ENCODE measurements around the gene AOC3.

DNA sequence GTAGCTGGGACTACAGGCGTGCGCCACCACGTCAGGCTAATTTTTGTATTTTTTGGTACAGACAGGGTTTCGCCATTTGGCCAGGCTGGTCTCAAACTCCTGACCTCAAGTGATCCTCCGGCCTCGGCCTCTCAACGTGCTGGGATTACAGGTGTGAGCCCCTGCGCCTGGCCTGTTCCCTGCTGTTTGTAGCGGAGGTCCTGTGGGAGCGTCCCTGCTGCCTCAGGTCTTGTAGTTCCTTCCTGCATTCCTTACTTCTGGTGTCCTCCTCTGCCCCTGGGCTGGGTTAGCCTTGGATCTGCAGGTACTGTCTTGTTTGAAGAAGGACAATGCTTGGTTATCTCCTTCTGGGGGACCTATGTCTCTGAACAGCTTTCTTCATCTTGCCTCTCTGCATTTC, 26.0 kb downstream of the AOC3 start:
- TF ChIP-seq POLR2AphosphoS5 (IDR thresholded peaks at IDR 0.05) (no peak), POLR2A (IDR thresholded peaks at IDR 0.05) (no peak), EP300 (IDR thresholded peaks at IDR 0.05) (no peak)
- TF ChIP-seq, protein P1, sequence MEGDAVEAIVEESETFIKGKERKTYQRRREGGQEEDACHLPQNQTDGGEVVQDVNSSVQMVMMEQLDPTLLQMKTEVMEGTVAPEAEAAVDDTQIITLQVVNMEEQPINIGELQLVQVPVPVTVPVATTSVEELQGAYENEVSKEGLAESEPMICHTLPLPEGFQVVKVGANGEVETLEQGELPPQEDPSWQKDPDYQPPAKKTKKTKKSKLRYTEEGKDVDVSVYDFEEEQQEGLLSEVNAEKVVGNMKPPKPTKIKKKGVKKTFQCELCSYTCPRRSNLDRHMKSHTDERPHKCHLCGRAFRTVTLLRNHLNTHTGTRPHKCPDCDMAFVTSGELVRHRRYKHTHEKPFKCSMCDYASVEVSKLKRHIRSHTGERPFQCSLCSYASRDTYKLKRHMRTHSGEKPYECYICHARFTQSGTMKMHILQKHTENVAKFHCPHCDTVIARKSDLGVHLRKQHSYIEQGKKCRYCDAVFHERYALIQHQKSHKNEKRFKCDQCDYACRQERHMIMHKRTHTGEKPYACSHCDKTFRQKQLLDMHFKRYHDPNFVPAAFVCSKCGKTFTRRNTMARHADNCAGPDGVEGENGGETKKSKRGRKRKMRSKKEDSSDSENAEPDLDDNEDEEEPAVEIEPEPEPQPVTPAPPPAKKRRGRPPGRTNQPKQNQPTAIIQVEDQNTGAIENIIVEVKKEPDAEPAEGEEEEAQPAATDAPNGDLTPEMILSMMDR (IDR thresholded peaks at IDR 0.05): no peak
